ENCODE data around the gene HAUS2.

DNA sequence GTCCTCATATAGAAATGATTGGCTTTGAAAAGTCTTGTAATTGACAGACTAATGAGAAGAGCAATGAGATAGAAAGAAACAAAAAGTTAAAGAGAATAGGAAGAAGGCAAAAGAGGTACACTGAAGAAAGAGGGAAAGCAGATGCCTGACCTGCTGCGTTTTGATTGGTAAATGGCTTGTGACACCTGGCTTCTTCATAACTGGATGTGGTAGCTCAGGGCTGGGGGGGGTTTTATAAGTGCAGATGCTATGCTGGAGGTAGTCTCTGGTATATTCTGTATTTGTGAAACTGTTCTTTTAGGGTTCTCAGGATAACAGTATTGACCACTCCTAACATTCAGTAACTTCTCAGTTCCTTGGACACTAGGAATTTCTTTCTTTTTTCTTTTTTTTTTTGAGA, 28.1 kb downstream of the HAUS2 start:
- no peak for TF ChIP-seq POLR2A (IDR thresholded peaks at IDR 0.05)
- TF ChIP-seq CTCF (IDR thresholded peaks at IDR 0.05), result no peak

Measured in thyroid gland (tissue), 4 donors.